K562 (cell line): Measurements from ENCODE around the gene LRMDA. TPM values are rescaled to one million over a fixed set of nuclear protein-coding genes. Genes with fewer than 3 reads are reported as not detected.

Experiments used
- ATAC-seq: fragments of 200-7000 bp; cut with Tn5 transposase; 3 replicates; pipeline ENCODE4 v1.9.1; 2020; ENCODE audit warnings: moderate library complexity
- BruUV-seq: library from RNA; stranded (reverse); fragments of 400-500 nt; replicated peaks from 2 replicates; lab custom pipeline; 2021; lab: Mats Ljungman, UMichigan
- CTCF ChIA-PET: fragments of 300-600 bp; formaldehyde crosslinking; extraction: SDS; loops from one replicate; lab custom pipeline; 2021; ENCODE audit warnings: low intra/inter-chr PET ratio; lab: Yijun Ruan, JAX
- POLR2A ChIA-PET: fragments of 300-600, 350-650 bp; sonication (Branson Sonifier 250); formaldehyde crosslinking; extraction: SDS; loops from one replicate; lab custom pipeline; 2021; ENCODE audit warnings: antibody characterized with exemption, inconsistent platforms; lab: Yijun Ruan, JAX
- DNase-seq, 4 experiments: peaks; one replicate each; pipeline versions ENCODE4 v3.0.0 to v3.0.0-alpha.2; 2011 to 2018; ENCODE audit warnings: low spot score in 3 of 4, mixed read lengths in 3 of 4; ENCODE audit errors: extremely low read depth in 1 of 4
- FAIRE-seq: peaks from 2 replicates; lab custom pipeline; 2011; peaks lifted over from hg19 to GRCh38; lab: Jason Lieb, UNC
- H2AFZ ChIP-seq: 2 replicates; pipeline ENCODE4 v1.6.0; 2011; ENCODE audit warnings: low read depth, low read length, control low read depth, inconsistent platforms
- H3K27ac ChIP-seq: fragments of 200-600 bp; 3 replicates; pipeline ENCODE4 v1.8.0; 2011; ENCODE audit warnings: low read depth, mild to moderate bottlenecking, control low read depth, inconsistent platforms, low read length, moderate library complexity, mixed read lengths; ENCODE audit errors: extremely low read depth
- H3K27me3 ChIP-seq, 2 experiments: fragments of 300-600 bp in 1 of 2; 2 replicates in 1 of 2; 3 replicates in 1 of 2; pipeline versions ENCODE4 v1.6.0 to v1.8.0; 2011; ENCODE audit warnings: inconsistent platforms in 2 of 2, low read length in 2 of 2, mild to moderate bottlenecking in 1 of 2, mixed read lengths in 1 of 2, moderate library complexity in 1 of 2; ENCODE audit not compliant: control insufficient read depth in 2 of 2, insufficient read depth in 2 of 2
- H3K36me3 ChIP-seq: fragments of 300-600 bp; 3 replicates; pipeline ENCODE4 v1.8.0; 2011; ENCODE audit warnings: mild to moderate bottlenecking, low read length, inconsistent platforms; ENCODE audit not compliant: control insufficient read depth, insufficient read depth
- H3K4me1 ChIP-seq, 2 experiments: fragments of 200-600 bp in 1 of 2; replicated peaks in 1 of 2; 2 replicates in 1 of 2; 3 replicates in 1 of 2; pipeline versions ENCODE4 v1.5.1 to v1.8.0; 2011; ENCODE audit warnings: inconsistent platforms in 2 of 2, low read length in 2 of 2, mild to moderate bottlenecking in 1 of 2, mixed read lengths in 1 of 2, moderate library complexity in 1 of 2; ENCODE audit not compliant: control insufficient read depth in 2 of 2, insufficient read depth in 2 of 2
- H3K4me2 ChIP-seq: 2 replicates; pipeline ENCODE4 v1.6.1; 2011; ENCODE audit warnings: low read length, control low read depth, inconsistent platforms, mixed read lengths; ENCODE audit not compliant: insufficient read depth
- H3K4me3 ChIP-seq: fragments of 200-600 bp; sonication (generic), shearing (Covaris generic); 2 replicates; pipeline ENCODE4 v1.5.1; 2016; ENCODE audit warnings: control low read depth, inconsistent platforms
- H3K79me2 ChIP-seq: fragments of 200-600 bp; 3 replicates; pipeline ENCODE4 v1.8.0; 2011; ENCODE audit warnings: low read length, inconsistent platforms; ENCODE audit not compliant: control insufficient read depth, insufficient read depth
- H3K9ac ChIP-seq, 2 experiments: 2 replicates each; pipeline versions ENCODE4 v1.6.0 to v1.6.1; 2011; ENCODE audit warnings: low read depth in 2 of 2, low read length in 2 of 2, control low read depth in 1 of 2, inconsistent platforms in 1 of 2, mild to moderate bottlenecking in 1 of 2, mixed read lengths in 1 of 2; ENCODE audit not compliant: insufficient read depth in 1 of 2
- H3K9me1 ChIP-seq: one replicate; pipeline ENCODE4 v1.6.0; 2011; ENCODE audit warnings: inconsistent platforms, mild to moderate bottlenecking, low read length, moderate library complexity; ENCODE audit not compliant: control insufficient read depth, insufficient read depth
- H3K9me3 ChIP-seq: replicated peaks from 2 replicates; pipeline ENCODE4 v1.5.1; 2011; ENCODE audit warnings: low read depth, low read length, inconsistent platforms; ENCODE audit not compliant: control insufficient read depth, insufficient read depth
- H4K20me1 ChIP-seq: replicated peaks from 2 replicates; pipeline ENCODE4 v1.6.1; 2011; ENCODE audit warnings: low read length, inconsistent platforms, mixed read lengths; ENCODE audit not compliant: control insufficient read depth, insufficient read depth
- DPF2 ChIP-seq: fragments of 450-650 bp; IDR thresholded peaks from 2 replicates; pipeline ENCODE4 v1.6.1; 2016
- L3MBTL2 ChIP-seq: fragments of 450-650 bp; IDR thresholded peaks from 2 replicates; pipeline ENCODE4 v1.6.1; 2016; ENCODE audit warnings: mild to moderate bottlenecking, moderate library complexity
- PHB2 ChIP-seq: fragments of 450-650 bp; IDR thresholded peaks from 2 replicates; pipeline ENCODE4 v1.6.1; 2017; ENCODE audit warnings: low read depth
- RBM25 ChIP-seq: fragments of 200-400 bp; formaldehyde crosslinking; IDR thresholded peaks from 2 replicates; pipeline ENCODE4 v1.6.1; 2018; ENCODE audit warnings: low read length, low read depth, moderate library complexity; ENCODE audit not compliant: severe bottlenecking
- SAFB2 ChIP-seq: fragments of 200-400 bp; formaldehyde crosslinking; IDR thresholded peaks from 2 replicates; pipeline ENCODE4 v1.6.1; 2018; ENCODE audit warnings: borderline replicate concordance, low read length, low read depth, moderate library complexity; ENCODE audit not compliant: severe bottlenecking
- ZNF124 ChIP-seq: sonication (generic); formaldehyde crosslinking; IDR thresholded peaks from 2 replicates; pipeline ENCODE4 v1.8.1; 2022; ENCODE audit warnings: missing genetic modification reagents
- ZNF184 ChIP-seq: sonication (generic); formaldehyde crosslinking; IDR thresholded peaks from 2 replicates; pipeline ENCODE4 v1.5.0; 2020; ENCODE audit warnings: missing genetic modification reagents
- ZNF324 ChIP-seq: fragments of 250-450 bp; sonication (Bioruptor Pico); IDR thresholded peaks from 2 replicates; pipeline ENCODE4 v1.4.0; 2020; ENCODE audit warnings: mild to moderate bottlenecking
- ZNF347 ChIP-seq: fragments of 450-650 bp; formaldehyde crosslinking; IDR thresholded peaks from 2 replicates; pipeline ENCODE4 v1.4.0; 2020; ENCODE audit warnings: low read depth, mild to moderate bottlenecking, moderate library complexity
- WGBS: fragments of 100-300 bp; shearing (Covaris generic); methylation state at CpG from one replicate; pipeline ENCODE4 v1.1.6; 2016; ENCODE audit warnings: low coverage, mixed read lengths; ENCODE audit not compliant: insufficient coverage; ENCODE audit errors: missing lambda C conversion rate; 5-methylcytosine and 5-hydroxymethylcytosine counted together
- in situ Hi-C: fragments of 300-500 bp; cut with MboI; formaldehyde crosslinking; loops from 4 replicates; pipeline ENCODE4 v1.15.0; 2018; ENCODE audit warnings: inconsistent platforms, mixed read lengths
- intact Hi-C: fragments of 100-400 bp; cut with micrococcal nuclease; formaldehyde crosslinking; loops from 2 replicates; pipeline ENCODE4 v1.14.2; 2022
- polyA plus RNA-seq, 8 experiments: library from polyadenylated mRNA; depleted of rRNA in 4 of 8; stranded (reverse) in 5 of 8; unstranded in 3 of 8; fragments of >200 nt; fragmentation: Nextera tagmentation in 2 of 8; fragmentation: Illumina TruSeq in 1 of 8; extraction: Ambion mirVana in 2 of 8; extraction: Trizol in 1 of 8; gene quantifications; 2 replicates each; pipeline versions ENCODE4 v1.2.1 to v1.2.3, GENCODE V29; 2011 to 2014; ENCODE audit warnings: inconsistent platforms in 1 of 8, missing spikeins in 1 of 8
- total RNA-seq, 7 experiments: library from RNA; depleted of rRNA in 6 of 7; stranded (reverse); fragments of >200 nt in 6 of 7; fragmentation: Illumina TruSeq in 2 of 7; extraction: Trizol in 2 of 7; gene quantifications; 2 replicates each; pipeline versions ENCODE4 v1.2.1 to v1.2.3, GENCODE V29; 2011 to 2021; ENCODE audit warnings: low replicate concordance in 1 of 7

Gene LRMDA
- total and polyA plus RNA-seq, 9 of the 15 experiments (the other 6 are each of a cell fraction or from before 2014, with no cell fraction given), result 0.25 TPM; not detected in 8

GRCh38 chr10:76487582-76487981 lies 1056.2 kb downstream of the LRMDA start:
- ATAC-seq, result no peak
- in situ Hi-C loops, result no loop called here
- H3K9me3 ChIP-seq, result no peaks in the 10 kb centered on the region
- no peak overlapping the region for H2AFZ ChIP-seq
- no peaks in the 10 kb centered on the region for H3K27me3 ChIP-seq
- H4K20me1 ChIP-seq, result no peaks in the 10 kb centered on the region
- CTCF ChIA-PET, result no interaction called here
- POLR2A ChIA-PET, result no interaction called here
- H3K79me2 ChIP-seq, result no peaks in the 10 kb centered on the region
- intact Hi-C loops, result no loop called here
- no peak for FAIRE-seq
- no peak for TF ChIP-seq L3MBTL2
- no peak for TF ChIP-seq SAFB2
- TF ChIP-seq ZNF347 (CRISPR knock-in tag), result no peak
- no peaks in the 10 kb centered on the region for H3K9me1 ChIP-seq
- H3K4me1 ChIP-seq, result no peaks in the 10 kb centered on the region
- no TSS peak for BruUV-seq
- no peak overlapping the region for H3K4me3 ChIP-seq
- no peak overlapping the region for H3K9ac ChIP-seq
- no peak for DNase-seq
- H3K4me2 ChIP-seq, result no peak overlapping the region
- H3K27ac ChIP-seq, result no peak overlapping the region
- no peaks in the 10 kb centered on the region for H3K36me3 ChIP-seq
- WGBS, result 9% methylated on average over 1 of the region's 1 CpG

GRCh38 chr10:76488602-76489001 lies 1057.2 kb downstream of the LRMDA start:
- H3K4me1 ChIP-seq, result no peaks in the 10 kb centered on the region
- WGBS, result 0% methylated on average over 1 of the region's 1 CpG
- ChIA-PET CTCF (no interaction called here), POLR2A (no interaction called here)
- BruUV-seq, result no TSS peak
- TF ChIP-seq DPF2, result no peak
- no peak for TF ChIP-seq PHB2
- TF ChIP-seq ZNF184 (CRISPR knock-in tag), result peak; percentile 89
- TF ChIP-seq RBM25, result peak; percentile 8
- peak; percentile 59; the same call in 1 of the 2 replicates for TF ChIP-seq ZNF324
- no peak for TF ChIP-seq ZNF124 (CRISPR knock-in tag)
- H3K4me3 ChIP-seq, result no peak overlapping the region
- DNase-seq (no peak), FAIRE-seq (no peak), ATAC-seq (no peak)
- no peaks in the 10 kb centered on the region for H3K9me1 ChIP-seq
- H3K79me2 ChIP-seq, result no peaks in the 10 kb centered on the region
- intact Hi-C loops (no loop called here), in situ Hi-C loops (no loop called here)
- no peaks in the 10 kb centered on the region for H3K9me3 ChIP-seq
- no peaks in the 10 kb centered on the region for H4K20me1 ChIP-seq
- no peak overlapping the region for H3K27ac ChIP-seq
- no peak overlapping the region for H2AFZ ChIP-seq
- H3K27me3 ChIP-seq, result no peaks in the 10 kb centered on the region
- H3K9ac ChIP-seq, result no peak overlapping the region
- H3K4me2 ChIP-seq, result no peak overlapping the region
- no peaks in the 10 kb centered on the region for H3K36me3 ChIP-seq
